ENCODE results near the gene LIG3. TPM values are rescaled to one million over a fixed set of nuclear protein-coding genes. Genes with fewer than 3 reads are reported as not detected.

The LIG3 gene
- total RNA-seq, 2 experiments from 2014 or later = 47.3 to 47.5 TPM

Other genes starting within 250 kb of the LIG3 start
- 1 to 10 TPM in 1 of 2 experiments, under 1 TPM in 1; 0.69 to 1.5 TPM for gene CCT6B, start 19.1 kb upstream of the LIG3 start, total RNA-seq
- 10 to 100 TPM; 17.6 to 18.7 TPM for gene ZNF830, start 19.0 kb upstream of the LIG3 start, total RNA-seq
- gene RFFL, start 83.2 kb downstream of the LIG3 start, total RNA-seq = 10 to 100 TPM; 17.8 to 18.2 TPM
- gene RAD51D, start 139.3 kb downstream of the LIG3 start, total RNA-seq = 10 to 100 TPM; 31.5 to 33.0 TPM
- gene FNDC8, start 141.1 kb downstream of the LIG3 start, total RNA-seq = not detected
- 10 to 100 TPM; 33.0 to 35.2 TPM for gene NLE1, start 161.8 kb downstream of the LIG3 start, total RNA-seq
- under 1 TPM; 0.05 to 0.15 TPM for gene UNC45B, start 167.3 kb downstream of the LIG3 start, total RNA-seq
- gene SLC35G3, start 213.9 kb downstream of the LIG3 start, total RNA-seq = not detected